ENCODE results near the gene OPN1MW2. TPM values are rescaled to one million over a fixed set of nuclear protein-coding genes. Genes with fewer than 3 reads are reported as not detected.
"Not testable (repeated sequence)": the region's sequence is repeated elsewhere in the genome, so short reads cannot be mapped to it uniquely, and the experiment has no call there.

OPN1MW2 gene
- polyA plus RNA-seq, 1 experiment, result not detected

DNA sequence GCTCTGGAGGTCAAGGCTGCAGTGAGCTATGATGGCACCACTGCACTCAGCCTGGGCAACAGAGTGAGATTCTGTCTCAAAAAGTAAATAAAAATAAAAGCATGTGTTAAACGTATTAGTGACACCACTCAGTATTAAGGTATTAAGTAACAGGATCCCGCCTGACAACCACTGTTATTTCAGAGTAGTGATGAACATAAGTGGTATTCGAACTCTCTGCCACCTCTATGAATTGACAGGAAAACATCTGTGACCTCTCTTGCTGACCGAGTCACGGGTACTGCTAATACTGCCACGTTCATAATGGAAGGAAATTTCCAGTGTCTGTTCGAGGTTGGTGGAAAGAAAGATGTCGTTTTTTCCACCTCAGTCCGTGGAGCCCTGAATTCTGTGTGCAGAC is 7.2 kb downstream of the OPN1MW2 start:
- H3K27ac ChIP-seq (ENCODE audit: low read depth, low read length); H3K4me3 ChIP-seq (ENCODE audit: low read depth, low read length); POLR2A ChIA-PET; DNase-seq (ENCODE audit: low read depth, low spot score); H3K9me3 ChIP-seq (ENCODE audit: control insufficient read depth, insufficient read depth, low read length); H3K27me3 ChIP-seq (ENCODE audit: control insufficient read depth, insufficient read depth, low read length); CTCF ChIA-PET: not testable (repeated sequence)

DNA sequence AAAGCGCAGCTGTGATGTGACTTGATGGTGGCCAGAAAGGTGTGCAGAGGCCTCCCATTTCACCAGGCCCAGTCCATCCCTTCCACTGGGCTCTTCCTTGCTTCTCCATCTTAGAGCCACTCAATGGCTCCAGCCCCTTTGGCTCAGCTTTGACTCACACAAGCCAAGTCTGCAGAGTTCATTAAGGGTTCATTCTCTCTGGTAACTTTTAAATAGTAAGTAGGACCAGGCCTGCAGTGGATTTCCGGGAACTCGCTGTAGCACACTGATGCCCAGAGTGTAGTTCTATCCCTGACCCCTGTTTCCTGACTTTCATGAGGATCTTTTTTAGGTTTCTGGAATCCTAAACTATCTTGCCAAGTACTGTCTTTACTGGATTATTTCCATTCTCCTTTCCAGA is 11.9 kb downstream of the OPN1MW2 start:
- H3K9me3 ChIP-seq (ENCODE audit: control insufficient read depth, insufficient read depth, low read length); H3K4me3 ChIP-seq (ENCODE audit: low read depth, low read length); CTCF ChIA-PET; H3K27me3 ChIP-seq (ENCODE audit: control insufficient read depth, insufficient read depth, low read length); DNase-seq (ENCODE audit: low read depth, low spot score); H3K27ac ChIP-seq (ENCODE audit: low read depth, low read length); POLR2A ChIA-PET: not testable (repeated sequence)

DNA sequence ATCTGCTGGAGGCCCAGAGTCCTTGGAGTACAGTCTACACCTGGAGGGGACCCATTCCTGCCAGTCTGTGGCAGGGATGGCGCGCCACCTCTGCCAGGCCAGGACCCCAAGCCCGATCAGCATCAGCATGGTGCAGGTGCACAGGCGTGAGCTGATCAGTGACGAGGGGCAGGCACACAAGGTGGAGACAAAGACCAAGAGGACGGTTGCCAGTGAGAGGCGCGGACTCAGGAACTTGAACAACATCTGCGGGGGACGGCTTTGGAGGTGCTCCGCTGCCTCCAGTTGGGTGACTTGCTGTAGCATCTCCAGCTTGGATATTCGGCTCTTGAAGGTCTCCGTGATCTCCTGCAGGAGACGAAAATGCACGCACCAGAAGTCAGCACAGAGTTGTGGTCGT is 14.1 kb downstream of the OPN1MW2 start:
- not testable (repeated sequence) for H3K27me3 ChIP-seq (ENCODE audit: control insufficient read depth, insufficient read depth, low read length)

DNA sequence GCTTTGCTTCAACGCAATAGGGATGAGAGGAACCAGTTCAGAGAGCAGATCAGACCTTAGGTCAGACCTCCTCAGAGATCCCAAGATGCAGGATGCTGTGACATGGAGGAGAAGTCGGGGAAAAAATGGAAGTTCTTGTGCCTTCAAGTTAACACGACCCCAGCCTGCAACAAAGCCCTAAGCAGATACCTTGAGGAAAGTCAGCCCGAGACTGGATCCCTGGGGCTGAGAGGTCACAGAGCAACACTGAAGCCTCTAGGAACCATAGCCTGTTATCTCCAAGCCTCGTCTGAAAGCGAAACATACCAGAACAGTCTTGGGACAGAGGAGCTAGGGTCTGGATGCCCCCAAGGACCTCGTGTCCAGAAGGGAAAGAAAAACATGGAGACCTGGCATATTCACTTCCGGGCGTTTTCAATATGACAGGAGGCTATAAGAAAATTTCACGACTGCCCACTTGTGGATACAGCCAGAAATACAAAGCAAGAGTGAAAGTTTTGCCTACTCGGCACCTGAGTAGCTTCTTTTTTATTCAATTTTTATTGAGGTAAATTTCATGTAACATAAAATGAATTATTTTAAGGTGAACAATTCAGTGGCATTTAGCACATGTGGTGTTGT is 19.5 kb downstream of the OPN1MW2 start:
- CTCF ChIA-PET, result interaction anchor here (0.6 kb wide), 1 partner anchor 579 kb away, joined by 3 read pairs; no protein-coding TSS in a partner anchor
- H3K27me3 ChIP-seq (ENCODE audit: control insufficient read depth, insufficient read depth, low read length); H3K27ac ChIP-seq (ENCODE audit: low read depth, low read length); POLR2A ChIA-PET; H3K4me3 ChIP-seq (ENCODE audit: low read depth, low read length); DNase-seq (ENCODE audit: low read depth, low spot score); H3K9me3 ChIP-seq (ENCODE audit: control insufficient read depth, insufficient read depth, low read length): not testable (repeated sequence)

More for the DNA sequence above, 14.1 kb downstream of the OPN1MW2 start:
- CTCF ChIA-PET; H3K27ac ChIP-seq (ENCODE audit: low read depth, low read length); POLR2A ChIA-PET; H3K9me3 ChIP-seq (ENCODE audit: control insufficient read depth, insufficient read depth, low read length); H3K4me3 ChIP-seq (ENCODE audit: low read depth, low read length); DNase-seq (ENCODE audit: low read depth, low spot score): not testable (repeated sequence)

DNA sequence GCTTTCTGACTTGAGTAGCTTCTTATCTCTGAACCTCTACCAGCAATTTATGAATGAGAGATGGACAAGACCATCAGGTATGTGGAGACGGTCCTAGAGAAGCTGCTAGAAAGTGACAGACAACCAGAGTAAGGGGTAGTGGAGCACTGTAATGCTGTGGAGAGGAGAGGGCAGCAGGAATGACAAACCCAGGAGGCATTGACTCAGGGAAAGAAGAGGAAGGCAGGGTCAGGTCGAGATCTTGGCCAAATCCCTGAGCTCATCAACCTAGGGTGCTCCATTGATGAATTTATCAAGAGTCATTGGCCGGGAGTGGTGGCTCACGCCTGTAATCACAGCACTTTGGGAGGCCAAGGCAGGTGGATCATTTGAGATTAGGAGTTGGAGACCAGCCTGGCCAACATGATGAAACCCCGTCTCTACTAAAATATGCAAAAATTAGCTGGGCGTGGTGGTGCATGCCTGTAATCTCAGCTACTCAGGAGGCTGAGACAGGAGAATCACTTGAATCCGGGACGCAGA is 20.5 kb downstream of the OPN1MW2 start:
- H3K9me3 ChIP-seq (ENCODE audit: control insufficient read depth, insufficient read depth, low read length); DNase-seq (ENCODE audit: low read depth, low spot score); H3K27me3 ChIP-seq (ENCODE audit: control insufficient read depth, insufficient read depth, low read length); POLR2A ChIA-PET; H3K27ac ChIP-seq (ENCODE audit: low read depth, low read length); H3K4me3 ChIP-seq (ENCODE audit: low read depth, low read length): not testable (repeated sequence)
- CTCF ChIA-PET, result interaction anchor here (0.6 to 1.0 kb wide), 2 partner anchors 68 to 578 kb away, joined by 3 read pairs; no protein-coding TSS in a partner anchor

DNA sequence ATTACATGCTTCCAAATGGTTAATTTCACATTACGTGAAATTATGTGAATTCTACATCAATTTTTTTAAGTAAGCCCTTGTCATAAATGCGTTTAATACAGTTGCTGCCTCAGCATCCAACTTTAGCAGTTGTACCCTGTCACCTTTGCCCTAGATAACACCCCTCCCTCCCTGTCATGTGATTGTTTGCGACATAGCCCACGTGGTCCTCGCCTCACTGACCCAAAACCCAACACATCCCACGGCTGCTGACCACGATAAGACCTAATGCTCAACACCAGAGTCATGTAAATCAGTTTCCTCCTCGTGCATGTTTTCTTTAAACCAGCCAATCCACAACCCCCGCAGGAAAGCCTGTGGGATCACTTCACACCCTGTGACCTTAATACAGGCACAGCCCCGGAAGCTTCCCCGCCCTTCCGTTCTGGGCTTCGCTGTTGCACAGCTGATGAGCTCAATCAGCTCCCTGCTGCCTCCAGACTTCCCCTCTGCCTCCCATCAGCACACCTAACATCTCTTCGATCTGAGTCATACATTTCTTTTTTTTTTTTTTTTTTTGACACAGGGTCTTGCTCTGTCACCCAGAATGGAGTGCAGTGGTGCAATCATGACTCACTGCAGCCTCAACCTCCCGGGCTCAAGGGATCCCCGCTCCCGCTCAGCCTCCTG is 28.0 kb downstream of the OPN1MW2 start:
- H3K9me3 ChIP-seq (ENCODE audit: control insufficient read depth, insufficient read depth, low read length); H3K27ac ChIP-seq (ENCODE audit: low read depth, low read length); DNase-seq (ENCODE audit: low read depth, low spot score); H3K4me3 ChIP-seq (ENCODE audit: low read depth, low read length); POLR2A ChIA-PET; H3K27me3 ChIP-seq (ENCODE audit: control insufficient read depth, insufficient read depth, low read length); CTCF ChIA-PET: not testable (repeated sequence)

DNA sequence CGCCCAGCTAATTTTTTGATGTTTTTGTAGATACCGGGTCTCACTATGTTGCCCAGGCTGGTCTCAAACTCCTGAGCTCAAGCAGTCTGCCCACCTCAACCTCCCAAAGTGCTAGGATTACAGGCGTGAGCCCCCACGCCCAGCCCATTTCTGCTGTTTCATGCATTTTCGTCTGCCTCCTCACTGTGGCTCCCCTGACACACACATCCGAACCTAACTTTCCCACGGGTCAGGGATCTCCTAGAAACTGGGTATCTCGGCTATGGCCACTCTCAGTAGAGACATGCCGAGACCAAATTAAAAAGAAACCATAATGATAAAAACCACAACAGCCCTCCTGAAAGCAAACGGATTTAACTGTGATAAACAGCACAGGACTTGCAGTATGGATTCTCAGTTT is 28.5 kb downstream of the OPN1MW2 start:
- H3K27ac ChIP-seq (ENCODE audit: low read depth, low read length); H3K27me3 ChIP-seq (ENCODE audit: control insufficient read depth, insufficient read depth, low read length); DNase-seq (ENCODE audit: low read depth, low spot score); POLR2A ChIA-PET; H3K4me3 ChIP-seq (ENCODE audit: low read depth, low read length); H3K9me3 ChIP-seq (ENCODE audit: control insufficient read depth, insufficient read depth, low read length); CTCF ChIA-PET: not testable (repeated sequence)

DNA sequence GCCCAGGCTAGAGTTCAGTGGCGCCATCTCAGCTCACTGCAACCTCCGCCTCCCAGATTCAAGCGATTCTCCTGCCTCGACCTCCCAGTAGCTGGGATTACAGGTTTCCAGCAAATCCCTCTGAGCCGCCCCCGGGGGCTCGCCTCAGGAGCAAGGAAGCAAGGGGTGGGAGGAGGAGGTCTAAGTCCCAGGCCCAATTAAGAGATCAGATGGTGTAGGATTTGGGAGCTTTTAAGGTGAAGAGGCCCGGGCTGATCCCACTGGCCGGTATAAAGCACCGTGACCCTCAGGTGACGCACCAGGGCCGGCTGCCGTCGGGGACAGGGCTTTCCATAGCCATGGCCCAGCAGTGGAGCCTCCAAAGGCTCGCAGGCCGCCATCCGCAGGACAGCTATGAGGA is 37.7 kb downstream of the OPN1MW2 start, which contains the start of gene OPN1MW3:
TSS of gene OPN1MW3 (plus strand) at position 301 of the 400 bp plus-strand sequence. CDS start at position 339, 38 bp downstream.
- H3K27ac ChIP-seq (ENCODE audit: low read depth, low read length); DNase-seq (ENCODE audit: low read depth, low spot score); H3K4me3 ChIP-seq (ENCODE audit: low read depth, low read length); CTCF ChIA-PET; POLR2A ChIA-PET; H3K27me3 ChIP-seq (ENCODE audit: control insufficient read depth, insufficient read depth, low read length); H3K9me3 ChIP-seq (ENCODE audit: control insufficient read depth, insufficient read depth, low read length): not testable (repeated sequence)

DNA sequence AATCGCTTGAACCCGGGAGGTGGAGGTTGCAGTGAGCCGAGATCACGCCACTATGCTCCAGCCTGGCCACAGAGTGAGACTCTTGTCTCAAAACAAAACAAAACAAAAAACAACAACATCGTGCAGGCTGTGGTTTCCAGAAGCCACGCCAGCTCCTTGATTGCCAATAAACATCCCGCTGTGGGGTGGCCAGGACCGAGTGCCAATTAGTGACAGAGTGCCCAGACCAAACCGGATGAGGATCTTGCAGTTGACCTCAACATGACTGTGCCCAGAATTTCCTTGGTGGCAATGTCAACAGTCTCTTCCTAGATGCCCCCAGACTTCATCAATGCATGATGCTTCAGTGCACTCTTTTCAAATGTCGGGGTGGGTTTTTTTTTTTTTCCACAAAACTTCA is 39.2 kb downstream of the OPN1MW2 start:
- H3K9me3 ChIP-seq (ENCODE audit: control insufficient read depth, insufficient read depth, low read length), result not testable (repeated sequence)

DNA sequence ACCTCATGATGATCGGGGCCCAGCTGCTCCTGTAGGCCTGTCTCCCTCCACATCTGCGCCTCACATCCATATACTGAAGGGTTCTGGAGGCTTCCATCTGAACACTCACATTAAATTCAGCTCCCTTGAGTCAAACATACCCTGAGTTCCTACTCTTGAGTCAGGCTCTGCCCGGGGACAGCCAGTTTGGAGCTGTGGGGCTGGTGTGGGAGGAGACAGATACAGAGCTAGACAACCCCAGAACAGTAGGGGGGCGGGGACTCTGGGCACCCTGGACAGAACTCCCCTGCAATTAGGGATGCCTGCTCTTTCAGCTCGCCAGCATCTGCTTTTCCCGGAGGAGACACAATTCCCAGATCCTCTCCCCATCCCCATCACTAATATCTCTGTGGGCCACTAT is 43.5 kb downstream of the OPN1MW2 start:
- H3K27ac ChIP-seq (ENCODE audit: low read depth, low read length); H3K27me3 ChIP-seq (ENCODE audit: control insufficient read depth, insufficient read depth, low read length); H3K4me3 ChIP-seq (ENCODE audit: low read depth, low read length); H3K9me3 ChIP-seq (ENCODE audit: control insufficient read depth, insufficient read depth, low read length); CTCF ChIA-PET; DNase-seq (ENCODE audit: low read depth, low spot score); POLR2A ChIA-PET: not testable (repeated sequence)

More for the DNA sequence above, 39.2 kb downstream of the OPN1MW2 start:
- H3K27ac ChIP-seq (ENCODE audit: low read depth, low read length); POLR2A ChIA-PET; H3K27me3 ChIP-seq (ENCODE audit: control insufficient read depth, insufficient read depth, low read length); H3K4me3 ChIP-seq (ENCODE audit: low read depth, low read length); CTCF ChIA-PET; DNase-seq (ENCODE audit: low read depth, low spot score): not testable (repeated sequence)

DNA sequence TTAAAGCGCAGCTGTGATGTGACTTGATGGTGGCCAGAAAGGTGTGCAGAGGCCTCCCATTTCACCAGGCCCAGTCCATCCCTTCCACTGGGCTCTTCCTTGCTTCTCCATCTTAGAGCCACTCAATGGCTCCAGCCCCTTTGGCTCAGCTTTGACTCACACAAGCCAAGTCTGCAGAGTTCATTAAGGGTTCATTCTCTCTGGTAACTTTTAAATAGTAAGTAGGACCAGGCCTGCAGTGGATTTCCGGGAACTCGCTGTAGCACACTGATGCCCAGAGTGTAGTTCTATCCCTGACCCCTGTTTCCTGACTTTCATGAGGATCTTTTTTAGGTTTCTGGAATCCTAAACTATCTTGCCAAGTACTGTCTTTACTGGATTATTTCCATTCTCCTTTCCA is 49.7 kb downstream of the OPN1MW2 start:
- CTCF ChIA-PET; POLR2A ChIA-PET; H3K27me3 ChIP-seq (ENCODE audit: control insufficient read depth, insufficient read depth, low read length); DNase-seq (ENCODE audit: low read depth, low spot score); H3K9me3 ChIP-seq (ENCODE audit: control insufficient read depth, insufficient read depth, low read length); H3K27ac ChIP-seq (ENCODE audit: low read depth, low read length); H3K4me3 ChIP-seq (ENCODE audit: low read depth, low read length): not testable (repeated sequence)

Data from AG04450 (cell line).